Body of pancreas (tissue), 4 donors: ENCODE measurements around the gene FAM83C.

Experiments used
- POLR2A ChIP-seq, 3 donors: fragments of 450-650 bp; IDR thresholded peaks; one replicate each; pipeline ENCODE4 v1.6.1; 2016; ENCODE audit warnings: antibody characterized with exemption in 3 of 3, mild to moderate bottlenecking in 2 of 3
- TF ChIP-seq, protein P1 (sequence below), 7 experiments: fragments of 450-650 bp in 4 of 7; fragments of 200-600 bp in 3 of 7; sonication (generic) in 3 of 7; IDR thresholded peaks; one replicate each; pipeline ENCODE4 v1.5.1; 2016 to 2019; ENCODE audit warnings: antibody characterized with exemption in 7 of 7

GRCh38 chr20:35279040-35279439 lies 13.2 kb downstream of the FAM83C start:
- TF ChIP-seq, protein P1, sequence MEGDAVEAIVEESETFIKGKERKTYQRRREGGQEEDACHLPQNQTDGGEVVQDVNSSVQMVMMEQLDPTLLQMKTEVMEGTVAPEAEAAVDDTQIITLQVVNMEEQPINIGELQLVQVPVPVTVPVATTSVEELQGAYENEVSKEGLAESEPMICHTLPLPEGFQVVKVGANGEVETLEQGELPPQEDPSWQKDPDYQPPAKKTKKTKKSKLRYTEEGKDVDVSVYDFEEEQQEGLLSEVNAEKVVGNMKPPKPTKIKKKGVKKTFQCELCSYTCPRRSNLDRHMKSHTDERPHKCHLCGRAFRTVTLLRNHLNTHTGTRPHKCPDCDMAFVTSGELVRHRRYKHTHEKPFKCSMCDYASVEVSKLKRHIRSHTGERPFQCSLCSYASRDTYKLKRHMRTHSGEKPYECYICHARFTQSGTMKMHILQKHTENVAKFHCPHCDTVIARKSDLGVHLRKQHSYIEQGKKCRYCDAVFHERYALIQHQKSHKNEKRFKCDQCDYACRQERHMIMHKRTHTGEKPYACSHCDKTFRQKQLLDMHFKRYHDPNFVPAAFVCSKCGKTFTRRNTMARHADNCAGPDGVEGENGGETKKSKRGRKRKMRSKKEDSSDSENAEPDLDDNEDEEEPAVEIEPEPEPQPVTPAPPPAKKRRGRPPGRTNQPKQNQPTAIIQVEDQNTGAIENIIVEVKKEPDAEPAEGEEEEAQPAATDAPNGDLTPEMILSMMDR (IDR thresholded peaks at IDR 0.05): no peak
- TF ChIP-seq POLR2A (IDR thresholded peaks at IDR 0.05): no peak
